Stimulated activated CD8-positive, alpha-beta memory T cell treated with anti-CD3 and anti-CD28 coated beads, Interleukin-7, amount 100 ng/mL, for 1 hour (primary cell): Measurements from ENCODE around the gene RESF1.

Source experiments
- DNase-seq, 2 donors: peaks; one replicate each; pipeline ENCODE4 v3.0.0-alpha.2; 2020; ENCODE audit warnings: low read depth in 2 of 2

Gene RESF1

DNA sequence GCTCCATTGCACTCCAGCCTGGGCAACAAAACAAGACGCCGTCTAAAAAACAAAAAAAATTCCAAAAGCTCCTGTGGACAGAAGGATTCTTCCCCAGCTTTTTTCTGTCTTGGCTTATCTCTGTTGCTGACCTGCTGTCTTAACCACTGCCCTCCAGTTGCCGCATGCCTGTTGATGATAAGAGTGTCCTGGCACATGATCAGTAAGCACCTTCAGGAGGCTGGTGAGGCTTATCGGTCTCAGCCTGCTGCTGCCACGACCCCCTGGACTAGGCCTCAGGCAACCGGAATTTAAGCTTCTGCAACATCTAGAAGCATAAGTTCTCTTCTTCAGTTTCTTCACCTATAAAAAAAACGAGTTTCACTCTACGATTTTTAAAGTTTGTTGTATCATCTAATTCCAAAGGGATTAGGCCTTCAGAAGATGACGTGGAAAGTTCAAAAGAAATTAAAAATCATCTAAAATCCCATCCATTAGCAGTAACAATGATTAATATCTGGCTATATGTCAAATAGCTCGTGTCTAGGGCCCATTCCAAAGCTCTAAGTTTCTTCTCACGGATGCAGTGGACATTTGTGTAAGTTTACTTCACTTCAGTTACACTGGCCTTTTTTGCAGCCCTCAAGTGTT lies 46.4 kb downstream of the RESF1 start:
- no peak for DNase-seq
